Fibroblast of skin of right biceps (primary cell): ENCODE results near the gene TGM2.

ENCODE experiments used
- DNase-seq: peaks from one replicate; pipeline ENCODE4 v3.0.0-alpha.2; 2013

The TGM2 gene

GRCh38 chr20:38141889-38142494, 23.1 kb downstream of the TGM2 start:
- no peak for DNase-seq

- DNase-seq = no peak
Measured at GRCh38 chr20:38141204-38141888, 23.7 kb downstream of the TGM2 start.

DNA sequence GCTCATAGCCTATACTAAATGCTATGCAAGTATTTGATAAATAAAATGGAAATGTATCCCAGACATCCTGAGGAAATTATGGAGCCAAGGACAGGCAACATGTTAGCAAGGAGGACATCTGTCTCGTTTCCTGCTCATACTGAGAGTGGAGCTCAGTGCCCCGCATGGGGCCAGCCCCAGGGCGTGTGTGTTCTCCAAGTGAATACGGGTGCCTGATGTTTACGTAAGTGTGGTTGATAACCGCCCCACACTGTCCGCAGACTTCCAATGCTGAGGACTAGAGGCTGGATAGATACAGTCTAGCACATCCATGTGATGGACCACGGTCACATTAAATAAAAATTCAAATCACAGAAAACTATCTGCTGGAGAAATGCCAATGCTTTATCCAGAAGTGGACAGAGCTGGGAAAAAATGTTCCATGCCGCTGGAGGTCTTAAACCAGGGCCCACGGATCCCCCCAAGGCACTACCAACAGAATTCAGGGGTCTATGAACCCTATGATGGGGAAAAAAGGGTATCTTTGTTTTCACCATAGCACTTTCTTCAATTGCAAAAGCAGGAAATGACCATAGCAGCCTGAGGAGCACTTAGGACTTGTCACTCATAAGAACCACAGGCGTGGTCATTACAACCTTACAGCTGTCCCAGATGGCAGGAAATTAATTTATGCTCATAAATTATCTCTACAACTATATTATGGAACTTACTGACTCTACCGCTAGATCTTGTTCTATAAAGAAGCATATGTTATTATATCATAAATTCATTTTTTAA, 24.9 kb downstream of the TGM2 start:
- no peak for DNase-seq

DNA sequence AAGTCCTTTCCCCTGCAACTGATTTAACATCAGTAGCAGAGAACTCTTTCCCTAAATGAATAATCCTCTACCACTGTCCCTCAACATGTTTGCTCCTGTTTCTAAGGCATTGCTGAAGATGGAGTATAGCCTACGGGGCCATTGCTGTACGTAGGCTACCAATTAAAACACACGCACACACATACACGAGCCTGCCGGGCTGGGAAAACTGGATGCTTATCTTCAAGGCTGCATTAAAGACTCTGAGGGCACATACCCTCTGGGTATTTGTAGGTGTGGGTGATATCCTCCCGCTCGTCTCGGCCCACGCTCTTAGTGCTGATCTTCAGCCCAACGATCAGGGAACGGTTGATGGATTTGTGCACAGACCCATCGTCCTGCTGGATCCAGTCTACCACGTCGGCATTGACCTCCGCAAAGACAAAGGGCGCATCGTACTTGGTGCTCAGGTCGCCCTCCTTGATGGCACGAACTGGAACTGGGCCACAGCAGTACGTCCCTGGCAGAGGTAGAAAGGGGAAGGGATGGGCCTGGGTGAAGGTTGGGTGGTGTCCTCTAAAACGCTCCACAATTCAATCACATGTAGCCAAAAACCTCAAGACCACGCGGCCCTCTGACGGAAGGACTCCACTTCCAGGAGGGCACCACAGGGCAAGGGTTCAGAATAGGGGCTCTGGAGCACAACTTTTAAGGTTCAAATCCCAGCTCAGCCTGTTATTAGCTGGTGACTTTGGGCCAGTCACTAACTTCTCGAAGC, 25.7 kb downstream of the TGM2 start:
- DNase-seq = no peak

- DNase-seq = no peak
Measured at GRCh38 chr20:38138086-38138778, 26.8 kb downstream of the TGM2 start.

DNA sequence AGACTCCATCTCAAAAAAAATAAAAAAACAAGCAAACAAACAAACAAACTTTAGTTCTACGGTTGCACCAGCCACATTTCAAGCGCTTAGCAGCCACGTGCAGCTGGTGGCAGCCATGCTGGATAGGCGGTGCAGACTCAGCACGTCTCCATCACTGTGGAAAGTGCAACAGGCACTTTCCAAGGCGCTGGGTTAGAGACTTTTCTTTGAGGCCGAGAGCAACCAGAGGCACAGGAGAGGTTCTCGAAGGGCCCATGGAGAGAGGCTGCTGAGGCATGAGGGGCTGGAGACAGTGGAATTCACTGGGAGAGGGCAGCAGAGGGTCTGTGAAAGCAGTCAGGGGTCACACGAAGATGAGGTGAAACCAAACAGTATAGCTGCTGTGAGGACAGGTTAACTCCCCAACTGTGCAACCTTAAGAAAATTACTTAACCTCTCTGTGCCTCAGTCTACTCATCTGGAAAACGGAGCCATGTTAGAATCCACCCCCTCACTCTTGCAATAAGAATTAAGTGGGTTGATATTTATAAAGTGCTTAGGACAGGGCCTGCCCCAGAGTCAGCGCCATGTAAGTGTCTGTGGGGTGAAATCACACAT, 27.5 kb downstream of the TGM2 start:
- no peak for DNase-seq

- no peak for DNase-seq
Measured at GRCh38 chr20:38136421-38137245, 28.4 kb downstream of the TGM2 start.

DNA sequence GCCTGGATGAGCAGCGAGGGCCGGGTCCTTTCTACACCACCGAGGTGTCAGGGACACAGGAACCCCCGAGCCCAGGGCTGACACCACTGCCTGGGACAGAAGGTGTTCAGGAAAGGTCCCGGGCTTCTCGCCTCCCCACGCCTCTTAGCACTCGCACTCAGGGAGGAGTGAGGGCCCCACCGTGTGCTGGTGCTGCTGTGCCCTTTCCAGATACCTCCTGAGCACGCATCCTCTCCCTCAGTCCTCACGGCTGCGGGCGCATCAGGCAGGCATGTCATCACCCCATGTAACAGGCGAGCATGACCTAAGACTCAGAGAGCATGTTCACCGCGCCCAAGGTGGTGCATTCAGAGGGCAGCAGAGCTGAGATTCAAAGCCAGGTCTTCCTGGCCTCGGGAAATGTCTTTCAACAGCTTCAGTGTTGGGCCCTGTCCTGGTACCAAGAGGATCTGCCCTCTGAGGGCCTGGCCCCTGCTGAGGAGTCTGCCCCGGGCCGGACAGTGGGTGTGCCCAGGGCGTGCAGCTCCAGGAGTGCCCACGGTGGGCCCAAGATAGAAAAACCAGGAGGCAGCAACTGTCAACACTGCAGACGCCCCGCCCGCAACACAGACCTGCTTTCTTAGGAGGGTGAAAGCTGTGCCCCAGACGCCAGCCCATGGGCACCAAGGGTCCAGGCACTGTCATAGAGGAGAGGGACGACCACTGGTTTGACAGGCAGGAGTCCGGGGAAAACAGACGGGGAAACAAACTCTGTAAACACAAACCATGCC, 29.2 kb downstream of the TGM2 start:
- no peak for DNase-seq

DNA sequence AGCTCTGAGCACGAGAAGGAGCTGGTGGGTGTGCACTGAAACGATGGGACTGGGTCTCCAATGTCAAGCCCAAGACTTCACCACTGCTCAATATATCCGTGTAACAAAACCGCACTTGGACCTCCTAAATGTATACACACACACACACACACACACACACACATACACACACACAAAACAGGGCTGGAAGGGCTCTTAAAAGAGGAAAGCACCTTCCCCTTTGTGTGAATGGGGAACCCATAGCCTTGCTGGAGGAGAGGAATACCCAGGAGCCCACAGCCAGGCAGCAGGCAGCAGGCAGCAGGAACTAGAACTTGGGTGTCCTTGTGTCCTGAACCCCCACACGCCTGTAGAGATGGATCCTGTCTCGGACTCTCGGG, 29.8 kb downstream of the TGM2 start:
- DNase-seq = no peak

GRCh38 chr20:38134427-38135270, 30.4 kb downstream of the TGM2 start:
- peak; percentile 75 for DNase-seq

GRCh38 chr20:38133680-38134426, 31.2 kb downstream of the TGM2 start:
- DNase-seq = no peak

DNA sequence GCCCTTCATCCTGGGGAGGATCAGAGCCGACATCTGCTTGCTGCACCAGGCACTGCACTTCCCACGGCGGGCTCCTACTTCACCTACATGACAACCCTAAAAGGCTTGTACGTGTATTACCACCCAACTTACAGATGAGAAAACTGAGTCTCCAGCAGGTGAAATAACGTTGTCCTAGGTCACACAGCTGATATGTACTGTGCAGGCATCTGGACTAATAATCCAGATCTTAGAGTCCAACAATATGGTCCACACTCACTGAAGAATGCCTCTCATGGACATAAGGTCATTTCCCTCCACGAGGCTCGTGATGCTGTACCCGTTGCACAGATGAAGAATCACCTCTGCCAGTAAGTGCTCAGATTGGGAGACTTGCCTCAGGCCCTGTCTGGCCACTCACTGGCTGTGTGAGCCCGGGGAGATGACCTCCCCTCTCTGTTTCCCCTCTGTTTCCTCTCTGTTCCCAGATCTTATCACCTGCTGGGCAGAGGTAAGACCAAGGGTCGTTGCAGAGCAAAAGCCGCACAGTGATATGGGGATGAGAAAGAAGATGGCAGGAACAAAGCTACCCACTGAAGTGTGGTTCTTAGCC, 32.1 kb downstream of the TGM2 start:
- no peak for DNase-seq

GRCh38 chr20:38132156-38132909, 32.7 kb downstream of the TGM2 start:
- no peak for DNase-seq

- no peak for DNase-seq
Measured at GRCh38 chr20:38131588-38132121, 33.4 kb downstream of the TGM2 start.

- DNase-seq = no peak
Measured at GRCh38 chr20:38130687-38131587, 34.1 kb downstream of the TGM2 start.

- no peak for DNase-seq
Measured at GRCh38 chr20:38129893-38130609, 35.0 kb downstream of the TGM2 start.
